SH-SY5Y (cell line): ENCODE data around the gene FBXL2.

Experiments
- GATA2 ChIP-seq: IDR thresholded peaks from 2 replicates; pipeline ENCODE4 v1.6.1; 2011; ENCODE audit warnings: mild to moderate bottlenecking, low read depth, low read length
- GATA3 ChIP-seq: IDR thresholded peaks from 2 replicates; pipeline ENCODE4 v1.6.1; 2011; ENCODE audit warnings: low read depth, mild to moderate bottlenecking, low read length, moderate library complexity

The FBXL2 gene

DNA sequence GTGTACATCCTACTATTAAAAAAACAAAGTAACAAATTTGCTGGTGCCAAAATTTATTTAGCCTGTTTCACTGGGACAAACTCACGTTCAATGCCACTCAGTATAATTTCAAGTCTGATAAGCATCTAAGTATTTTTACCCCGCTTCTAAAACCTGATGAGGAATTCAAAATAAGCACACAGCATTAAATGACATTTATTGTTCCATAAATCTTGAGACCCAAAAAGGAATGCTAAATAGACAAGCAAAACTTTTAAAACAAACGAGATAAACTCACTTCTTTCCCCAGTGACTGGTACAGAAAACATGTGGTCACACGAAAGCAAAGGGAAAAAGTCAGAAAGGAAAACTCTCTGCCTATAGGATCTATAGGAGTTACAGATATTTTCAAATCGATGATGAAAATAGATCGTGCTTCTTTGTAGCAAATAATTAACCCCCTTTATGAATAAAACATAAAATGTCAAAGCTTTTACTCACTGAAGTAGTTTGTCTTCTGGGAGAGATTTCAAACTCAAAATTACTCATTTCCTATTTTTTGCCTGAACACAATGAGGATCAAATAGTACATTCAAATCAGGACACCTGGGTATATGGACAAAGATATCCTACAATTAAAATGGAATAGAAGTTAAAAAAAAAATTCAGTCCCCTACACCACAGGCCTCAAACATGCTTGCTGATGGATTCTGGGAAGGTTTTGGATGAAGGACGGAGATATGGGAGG lies 111.3 kb downstream of the FBXL2 start:
- TF ChIP-seq GATA2 (no peak), GATA3 (no peak)

DNA sequence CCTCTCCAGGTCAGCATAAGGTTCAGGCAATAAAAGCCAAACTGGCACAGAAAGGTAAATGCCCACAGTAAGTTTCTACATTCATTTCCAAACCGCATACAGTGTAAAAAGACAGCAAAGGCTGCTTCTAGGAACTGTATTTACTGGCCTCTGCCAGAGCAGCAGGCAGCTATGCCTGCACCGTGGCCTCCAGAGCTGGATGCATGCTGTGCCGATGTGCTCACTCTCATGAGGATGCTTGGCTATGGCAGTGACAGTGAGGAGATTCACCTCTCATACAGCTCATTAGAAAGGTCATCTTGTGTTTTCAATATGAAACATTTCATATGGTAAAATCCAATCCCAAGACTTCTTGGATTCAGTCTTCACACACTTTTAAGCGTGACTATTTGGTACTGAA lies 112.7 kb downstream of the FBXL2 start:
- TF ChIP-seq GATA3 (no peak), GATA2 (no peak)

DNA sequence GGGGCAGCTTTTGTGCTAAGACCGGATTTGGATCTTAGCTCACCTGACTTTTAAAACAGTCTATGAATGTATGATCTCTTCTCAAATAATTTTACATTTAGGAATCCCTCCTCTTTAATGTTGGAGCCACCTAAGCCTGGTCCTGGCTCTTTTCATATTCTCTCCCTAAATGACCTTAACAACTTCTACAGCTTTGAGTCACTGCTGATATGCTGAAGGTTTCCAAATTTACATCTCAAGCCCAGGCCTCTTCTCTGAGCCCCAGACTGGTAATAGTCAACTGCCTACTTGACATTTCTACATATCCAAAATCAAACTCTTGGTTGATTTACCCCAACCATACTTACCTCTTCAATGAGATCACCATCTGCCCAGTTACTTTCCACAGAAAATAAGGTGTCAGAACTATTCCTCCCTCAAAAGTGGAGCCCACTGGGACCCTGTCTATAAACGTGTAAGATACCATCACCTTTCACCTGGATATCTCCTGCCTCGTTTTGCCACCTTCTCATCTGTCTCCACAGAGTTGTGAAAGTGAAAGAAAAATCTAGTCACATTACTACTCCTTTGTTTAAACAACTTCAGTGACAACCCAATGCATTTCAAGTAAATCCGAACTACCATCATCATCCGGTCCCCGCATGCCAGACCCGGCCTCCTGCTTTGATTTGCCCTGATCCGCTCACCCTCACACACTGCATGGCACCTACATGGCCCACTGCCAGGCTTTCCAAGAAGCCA lies 114.2 kb downstream of the FBXL2 start:
- TF ChIP-seq GATA2 (no peak), GATA3 (no peak)

DNA sequence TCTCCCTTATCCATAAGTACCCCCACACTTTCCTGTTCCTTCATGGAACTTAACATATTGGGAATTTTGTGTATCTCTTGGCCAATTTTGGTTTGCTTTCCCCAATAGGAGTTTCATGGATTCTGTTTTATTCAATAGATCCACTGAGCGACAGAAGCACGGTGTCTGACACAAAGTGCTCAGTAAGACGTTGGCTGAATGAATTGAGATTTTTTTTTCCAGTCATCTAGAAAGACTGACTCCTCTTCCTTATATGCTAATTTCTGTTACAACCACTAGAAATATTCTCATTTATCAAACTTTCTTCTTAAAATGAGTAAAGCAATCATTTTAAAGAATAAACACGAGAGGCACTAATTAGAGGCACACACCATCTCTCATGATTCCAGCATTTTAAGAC lies 114.9 kb downstream of the FBXL2 start:
- no peak for TF ChIP-seq GATA3
- no peak for TF ChIP-seq GATA2

DNA sequence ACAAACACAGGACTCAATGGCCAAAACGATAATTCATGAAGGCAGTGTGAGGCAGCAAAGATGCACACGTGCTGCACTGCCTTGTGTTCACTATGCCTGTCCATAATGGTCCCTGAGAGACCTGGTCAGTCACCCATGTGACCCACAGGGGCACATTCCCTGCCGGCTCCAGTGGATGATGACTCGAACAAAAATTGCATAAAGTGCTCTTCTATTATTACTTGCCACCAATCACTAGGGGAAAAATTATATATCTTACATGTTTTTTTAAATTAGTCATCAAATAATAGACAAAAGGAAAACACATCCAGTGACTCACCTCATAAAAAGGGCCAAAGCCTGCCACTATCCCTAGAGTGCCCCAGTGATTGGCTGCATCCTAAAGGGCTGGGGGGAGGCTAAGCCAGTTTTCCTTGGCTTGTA lies 115.5 kb downstream of the FBXL2 start:
- TF ChIP-seq GATA2 (no peak), GATA3 (no peak)

DNA sequence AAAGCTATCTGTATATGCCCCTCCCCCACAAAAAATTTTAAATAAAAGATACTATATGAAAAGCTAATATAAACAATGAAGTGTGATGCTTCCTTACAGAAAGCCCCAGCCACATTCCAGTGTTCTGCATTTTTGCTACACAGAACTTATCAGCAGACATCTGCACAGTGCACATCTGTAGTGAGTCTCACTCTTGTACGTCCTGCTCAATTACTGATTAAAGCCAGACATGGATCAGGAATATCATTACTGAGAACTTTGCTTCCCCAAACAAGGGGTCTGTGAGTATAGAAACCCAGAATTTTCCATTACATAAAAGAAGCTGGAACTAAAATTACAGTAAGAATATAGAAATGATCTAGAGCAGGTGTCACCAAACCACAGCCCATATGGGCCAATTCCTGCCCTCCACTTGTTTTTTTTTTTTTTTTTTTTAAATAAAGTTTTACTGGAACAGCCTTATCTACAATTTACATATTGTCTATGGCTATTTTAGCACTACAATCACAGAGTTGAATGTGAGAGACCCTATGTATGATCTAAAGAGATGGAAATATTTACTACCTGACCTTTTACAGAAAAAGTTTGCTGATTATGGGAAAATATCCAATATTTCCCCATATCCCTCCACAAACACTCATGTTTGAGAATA lies 117.3 kb downstream of the FBXL2 start:
- TF ChIP-seq GATA3 (peak; percentile 94), GATA2 (peak; percentile 94)

DNA sequence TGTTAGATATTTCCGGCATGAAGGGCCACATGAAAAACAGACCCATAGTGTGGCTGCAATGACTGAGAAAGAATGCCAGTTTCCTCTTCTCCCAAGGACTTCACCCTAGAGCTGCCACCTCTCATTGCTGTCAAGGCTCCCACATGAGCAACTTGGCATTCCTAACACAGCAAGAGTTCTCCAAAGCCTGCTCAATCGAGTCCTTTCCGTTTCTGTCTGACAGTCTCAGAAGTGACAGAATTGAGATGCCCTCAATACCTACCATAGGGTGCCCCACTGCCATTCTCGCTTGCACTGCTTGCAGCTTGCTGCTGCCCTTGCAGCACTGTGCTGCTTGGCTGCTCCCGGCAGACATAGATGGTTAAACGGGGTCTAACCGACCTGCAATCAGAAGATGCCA lies 118.7 kb downstream of the FBXL2 start:
- TF ChIP-seq GATA2 (no peak), GATA3 (no peak)

DNA sequence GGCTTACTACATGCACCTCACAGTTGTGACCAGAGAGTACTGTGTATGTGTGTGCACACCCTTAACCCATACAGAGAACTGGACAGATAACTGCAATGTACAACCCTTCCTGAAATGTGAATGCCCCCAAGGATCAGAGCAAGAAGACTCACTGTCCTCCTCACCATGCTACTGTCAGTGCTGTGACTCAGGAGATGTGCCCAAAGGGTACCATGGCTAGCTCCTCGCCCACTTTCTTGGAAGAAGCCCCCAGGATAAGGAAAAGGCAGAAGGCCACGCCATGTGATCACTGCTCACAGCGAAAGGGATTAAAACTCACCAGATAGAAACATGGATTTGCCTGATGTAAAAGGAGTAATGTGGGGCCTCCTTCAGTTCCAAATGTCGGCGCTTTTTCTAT lies 121.2 kb downstream of the FBXL2 start:
- TF ChIP-seq GATA3, result no peak
- no peak for TF ChIP-seq GATA2

DNA sequence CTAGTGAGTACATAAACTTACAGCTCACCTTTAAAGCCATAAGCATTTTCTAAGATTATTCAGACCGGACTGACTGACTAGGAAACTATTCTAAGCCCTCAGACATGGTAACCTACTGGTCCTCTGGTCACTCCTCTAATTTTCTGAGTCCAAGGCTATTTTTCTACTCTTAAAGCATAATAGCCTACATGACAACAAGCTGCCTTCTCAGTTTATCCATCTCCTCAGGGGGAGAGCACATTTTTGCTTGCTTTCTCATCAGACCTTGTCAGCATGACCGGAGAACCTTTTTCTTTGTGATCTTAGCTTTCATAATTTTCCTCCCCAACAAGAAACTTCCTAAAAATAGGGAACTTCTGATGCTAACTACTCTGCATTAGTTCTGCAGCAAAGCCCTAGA lies 124.5 kb downstream of the FBXL2 start:
- TF ChIP-seq GATA3, result no peak
- TF ChIP-seq GATA2, result no peak

DNA sequence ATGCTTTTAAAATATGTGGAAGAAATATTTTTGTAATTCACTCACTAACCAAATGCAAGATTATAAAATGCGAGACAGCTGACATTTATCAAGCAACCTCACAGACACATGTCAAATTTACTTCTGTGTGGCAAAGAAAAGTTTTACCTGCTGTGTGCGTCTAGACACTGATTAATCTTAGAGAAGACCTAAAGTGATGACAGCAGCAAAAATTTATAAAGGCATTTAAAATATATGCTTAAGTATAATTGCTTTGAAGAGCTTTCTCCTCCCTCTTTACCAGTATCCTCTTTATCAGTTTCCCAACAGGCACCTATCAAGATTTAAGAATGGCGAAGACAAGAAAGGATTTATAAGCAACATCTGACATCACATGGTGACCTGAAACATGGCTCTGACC lies 125.7 kb downstream of the FBXL2 start:
- TF ChIP-seq GATA2, result no peak
- no peak for TF ChIP-seq GATA3

DNA sequence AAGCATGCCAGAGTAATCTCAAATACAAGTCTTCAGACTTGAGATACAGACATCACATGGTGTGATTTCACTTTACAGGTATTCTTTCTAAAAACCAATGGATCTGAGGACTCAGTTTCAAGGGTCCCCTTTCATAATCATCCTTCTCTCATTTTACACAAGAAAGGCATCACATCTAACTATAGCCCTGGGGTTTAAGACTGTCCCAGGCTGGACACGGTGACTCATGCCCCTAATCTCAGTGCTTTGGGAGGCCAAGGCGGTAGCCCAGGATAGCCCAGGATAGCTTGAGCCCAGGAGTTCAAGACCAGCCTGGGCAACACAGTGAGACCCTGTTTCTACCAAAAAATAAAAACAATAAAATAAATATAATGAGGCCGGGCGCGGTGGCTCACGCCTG lies 126.5 kb downstream of the FBXL2 start:
- TF ChIP-seq GATA2, result no peak
- TF ChIP-seq GATA3, result no peak

DNA sequence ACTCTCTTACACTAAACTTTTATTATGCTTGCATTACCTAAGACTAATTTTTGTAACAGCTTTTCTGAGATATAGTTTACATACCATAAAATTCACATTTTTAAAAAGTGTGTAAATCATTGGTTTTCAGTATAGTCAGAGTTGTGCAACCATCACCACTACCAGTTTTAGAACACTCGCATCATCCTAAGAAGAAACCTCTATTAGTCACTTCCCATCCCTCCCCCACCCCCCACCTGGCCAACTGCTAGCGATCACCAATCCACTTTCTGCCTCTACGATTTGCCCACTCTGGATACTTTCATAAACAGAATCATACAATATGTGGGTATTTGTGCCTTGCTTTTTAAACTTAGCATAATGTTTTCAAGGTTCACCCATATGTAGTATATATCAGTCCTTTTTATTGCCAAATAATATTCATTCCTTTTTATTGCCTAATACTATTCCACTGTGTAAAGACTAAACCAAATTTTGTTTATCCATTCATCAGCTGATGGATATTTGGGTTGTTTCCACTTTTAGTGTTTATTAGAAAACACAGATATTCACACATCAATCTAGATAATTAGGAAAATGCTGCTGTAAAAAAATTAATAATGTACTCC lies 139.9 kb downstream of the FBXL2 start:
- TF ChIP-seq GATA3, result no peak
- TF ChIP-seq GATA2, result no peak

DNA sequence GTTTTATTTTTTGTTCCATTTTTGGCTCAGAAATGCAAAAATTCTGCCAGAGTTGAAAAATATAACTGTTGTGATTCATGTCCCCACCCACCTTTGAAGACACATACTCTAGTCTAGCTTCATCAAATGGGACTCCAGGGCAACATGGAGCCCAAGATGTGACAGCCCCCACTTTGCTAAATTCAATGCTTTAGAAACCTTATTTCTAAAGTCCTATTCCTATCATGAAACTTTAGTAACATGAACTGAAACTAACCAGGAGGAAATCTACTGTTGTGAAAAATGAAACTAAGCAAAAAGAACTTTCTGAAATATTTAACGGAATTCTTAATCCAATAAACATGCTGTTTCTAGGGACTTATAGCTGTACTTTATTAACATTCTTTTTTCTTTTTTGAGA lies 142.7 kb downstream of the FBXL2 start:
- no peak for TF ChIP-seq GATA3

DNA sequence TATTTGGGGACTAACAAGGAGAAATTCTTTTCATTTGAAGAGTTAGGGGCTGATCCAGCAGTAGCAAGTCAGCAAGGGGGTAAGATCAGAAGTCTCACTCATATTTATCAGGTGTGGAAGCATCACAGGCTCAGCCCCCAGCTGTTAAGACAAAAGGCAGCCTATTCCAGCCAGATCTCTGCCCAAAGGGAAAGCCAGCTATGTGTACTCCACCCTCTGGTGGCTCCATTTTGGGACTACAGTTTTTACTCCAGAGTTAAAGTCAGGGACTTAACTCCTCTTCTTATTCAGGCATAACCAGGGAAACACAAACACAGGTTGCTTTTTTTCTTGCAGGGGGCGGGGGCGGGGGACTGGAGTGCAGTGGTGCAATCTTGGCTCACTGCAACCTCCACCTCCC lies 143.7 kb downstream of the FBXL2 start:
- TF ChIP-seq GATA2, result no peak
- TF ChIP-seq GATA3, result no peak
